Measurements from ENCODE around the gene FAM89A. TPM values are rescaled to one million over a fixed set of nuclear protein-coding genes. Genes with fewer than 3 reads are reported as not detected.

The FAM89A gene
- total RNA-seq, 1 experiment from 2014 or later, result 1.5 TPM

DNA sequence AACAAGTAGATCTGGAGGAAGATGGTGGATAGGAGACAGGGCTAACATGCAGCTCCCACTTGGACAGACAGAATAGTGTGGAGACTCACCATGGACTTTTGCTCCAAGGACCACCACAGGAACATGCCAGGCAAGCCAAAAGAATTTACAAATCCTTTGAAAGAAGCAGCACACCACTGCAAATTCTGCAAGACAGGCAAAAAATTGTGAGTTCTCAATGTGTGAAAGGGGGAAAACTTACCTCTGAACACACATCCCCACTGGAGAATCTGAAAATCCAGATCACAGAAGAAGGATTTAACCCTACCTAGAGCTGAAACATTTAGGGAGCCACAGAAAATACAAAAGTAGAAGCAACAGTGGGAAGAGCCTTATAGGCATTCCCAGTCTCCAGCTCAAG, 38.2 kb downstream of the FAM89A start:
- Histone ChIP-seq H3K18ac (ENCODE audit: insufficient read length, low read depth, low read length) (no peak overlapping the region), H3T11ph (ENCODE audit: low read length) (no peak overlapping the region), H2BK120ac (ENCODE audit: low read depth, low read length, poor library complexity, severe bottlenecking) (no peak overlapping the region), H3K23ac (ENCODE audit: insufficient read length, low read depth, low read length) (no peak overlapping the region), H3K4me1 (ENCODE audit: insufficient read depth, low read length) (no peaks in the 10 kb centered on the region), H4K5ac (ENCODE audit: insufficient read length, low read depth, low read length) (no peak overlapping the region), H2AK5ac (ENCODE audit: insufficient read length, low read length) (no peak overlapping the region), H3K27ac (ENCODE audit: insufficient read length, low read depth, low read length) (no peak overlapping the region), H2BK15ac (ENCODE audit: low read depth, low read length) (no peak overlapping the region), H3K27me3 (ENCODE audit: insufficient read depth, low read length) (no peaks in the 10 kb centered on the region), H4K20me1 (ENCODE audit: control insufficient read depth, insufficient read depth, insufficient read length) (no peaks in the 10 kb centered on the region), H3K56ac (ENCODE audit: insufficient read length, low read depth, low read length) (no peak overlapping the region), H2BK20ac (ENCODE audit: low read depth, low read length, poor library complexity, severe bottlenecking) (no peak overlapping the region), H3K14ac (ENCODE audit: insufficient read depth, low read length) (no peak overlapping the region), H3K4me2 (ENCODE audit: insufficient read depth, insufficient read length, low read length) (no peak overlapping the region), H4K8ac (replicated peaks; ENCODE audit: insufficient read length, low read depth, low read length) (no peak overlapping the region), H3K4ac (ENCODE audit: low read depth, low read length) (no peak overlapping the region), H2BK12ac (ENCODE audit: insufficient read length, low read depth, low read length) (no peak overlapping the region), H3K9me3 (ENCODE audit: control insufficient read depth, low read depth, low read length) (no peaks in the 10 kb centered on the region), H3K79me1 (ENCODE audit: insufficient read depth, low read depth, low read length, poor library complexity, severe bottlenecking) (no peaks in the 10 kb centered on the region), H3K79me2 (ENCODE audit: insufficient read depth, low read length) (no peaks in the 10 kb centered on the region), H4K91ac (ENCODE audit: insufficient read length, low read depth, low read length) (no peak overlapping the region), H3K23me2 (ENCODE audit: insufficient read length, low read depth, low read length, poor library complexity, severe bottlenecking) (no peaks in the 10 kb centered on the region), H2AFZ (ENCODE audit: low read length) (no peak overlapping the region), H2BK5ac (ENCODE audit: insufficient read length, low read length) (no peak overlapping the region), H3K9ac (ENCODE audit: extremely low read depth, insufficient read length, low read length) (no peak overlapping the region)
- Mint-ChIP-seq H3K4me3 (no peak overlapping the region; a peak in 1 of 5 replicates), H3K36me3 (ENCODE audit: insufficient read depth in 1 of 3, low read depth in 3 of 3) (peaks cover 0 to 21% (median 15%) of the 10 kb centered on the region in 3 experiments; a peak in 6 of 7 replicates), H3K4me1 (no peaks in the 10 kb centered on the region), H3K27me3 (ENCODE audit: low read depth) (peaks cover 54% of the 10 kb centered on the region), H3K9me3 (peaks cover 36 to 39% of the 10 kb centered on the region in 2 experiments), H3K27ac (no peak overlapping the region)
- no peak for DNase-seq
- TF ChIP-seq, protein P1, sequence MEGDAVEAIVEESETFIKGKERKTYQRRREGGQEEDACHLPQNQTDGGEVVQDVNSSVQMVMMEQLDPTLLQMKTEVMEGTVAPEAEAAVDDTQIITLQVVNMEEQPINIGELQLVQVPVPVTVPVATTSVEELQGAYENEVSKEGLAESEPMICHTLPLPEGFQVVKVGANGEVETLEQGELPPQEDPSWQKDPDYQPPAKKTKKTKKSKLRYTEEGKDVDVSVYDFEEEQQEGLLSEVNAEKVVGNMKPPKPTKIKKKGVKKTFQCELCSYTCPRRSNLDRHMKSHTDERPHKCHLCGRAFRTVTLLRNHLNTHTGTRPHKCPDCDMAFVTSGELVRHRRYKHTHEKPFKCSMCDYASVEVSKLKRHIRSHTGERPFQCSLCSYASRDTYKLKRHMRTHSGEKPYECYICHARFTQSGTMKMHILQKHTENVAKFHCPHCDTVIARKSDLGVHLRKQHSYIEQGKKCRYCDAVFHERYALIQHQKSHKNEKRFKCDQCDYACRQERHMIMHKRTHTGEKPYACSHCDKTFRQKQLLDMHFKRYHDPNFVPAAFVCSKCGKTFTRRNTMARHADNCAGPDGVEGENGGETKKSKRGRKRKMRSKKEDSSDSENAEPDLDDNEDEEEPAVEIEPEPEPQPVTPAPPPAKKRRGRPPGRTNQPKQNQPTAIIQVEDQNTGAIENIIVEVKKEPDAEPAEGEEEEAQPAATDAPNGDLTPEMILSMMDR (conservative IDR thresholded peaks at IDR 0.05), result no peak
